Stimulated activated CD8-positive, alpha-beta memory T cell treated with anti-CD3 and anti-CD28 coated beads, Interleukin-15, amount 100 ng/mL, for 24 hours (primary cell): ENCODE data around the gene SLC4A4.

Source experiments
- DNase-seq: peaks from one replicate; pipeline ENCODE4 v3.0.0-alpha.2; 2020; ENCODE audit warnings: low read depth

SLC4A4 gene

GRCh38 chr4:71540749-71541269 is 202.0 kb downstream of the SLC4A4 start:
- no peak for DNase-seq

GRCh38 chr4:71541541-71541940 is 202.7 kb downstream of the SLC4A4 start:
- no peak for DNase-seq

- DNase-seq: no peak
Measured at GRCh38 chr4:71545168-71545567, 206.3 kb downstream of the SLC4A4 start.

GRCh38 chr4:71549516-71550160 is 210.8 kb downstream of the SLC4A4 start:
- DNase-seq: no peak

- no peak for DNase-seq
Measured at GRCh38 chr4:71550220-71551165, 211.7 kb downstream of the SLC4A4 start.

GRCh38 chr4:71553605-71554004 is 214.8 kb downstream of the SLC4A4 start:
- DNase-seq: no peak

- DNase-seq: no peak
Measured at GRCh38 chr4:71554025-71554424, 215.2 kb downstream of the SLC4A4 start.

GRCh38 chr4:71558248-71558647 is 219.4 kb downstream of the SLC4A4 start:
- no peak for DNase-seq

- no peak for DNase-seq
Measured at GRCh38 chr4:71559957-71560571, 221.2 kb downstream of the SLC4A4 start.

GRCh38 chr4:71564775-71565174 is 226.0 kb downstream of the SLC4A4 start:
- no peak for DNase-seq

GRCh38 chr4:71566856-71567255 is 228.0 kb downstream of the SLC4A4 start:
- no peak for DNase-seq

GRCh38 chr4:71568131-71568530 is 229.3 kb downstream of the SLC4A4 start:
- no peak for DNase-seq

GRCh38 chr4:71570492-71570891 is 231.7 kb downstream of the SLC4A4 start:
- no peak for DNase-seq

- DNase-seq: no peak
Measured at GRCh38 chr4:71571346-71571745, 232.5 kb downstream of the SLC4A4 start.

- DNase-seq: no peak
Measured at GRCh38 chr4:71583971-71584370, 245.2 kb downstream of the SLC4A4 start.

GRCh38 chr4:71584585-71584984 is 245.8 kb downstream of the SLC4A4 start:
- DNase-seq: no peak

GRCh38 chr4:71586087-71586763 is 247.4 kb downstream of the SLC4A4 start:
- DNase-seq: no peak

GRCh38 chr4:71587995-71588394 is 249.2 kb downstream of the SLC4A4 start:
- no peak for DNase-seq

- no peak for DNase-seq
Measured at GRCh38 chr4:71592793-71593192, 254.0 kb downstream of the SLC4A4 start.

GRCh38 chr4:71593311-71593710 is 254.5 kb downstream of the SLC4A4 start:
- no peak for DNase-seq

- no peak for DNase-seq
Measured at GRCh38 chr4:71595576-71596108, 256.8 kb downstream of the SLC4A4 start.

- DNase-seq: no peak
Measured at GRCh38 chr4:71599578-71599977, 260.8 kb downstream of the SLC4A4 start.
